Measurements from ENCODE around the gene ARID4B. TPM values are rescaled to one million over a fixed set of nuclear protein-coding genes. Genes with fewer than 3 reads are reported as not detected.

The ARID4B gene
- total and polyA plus RNA-seq, 2 donors (not counting 3 experiments of a cell fraction or from before 2014, with no cell fraction given) = 6.7 to 40.7 TPM

Small RNAs within 50 kb of the gene (microRNA-seq; reads per million reads assigned to microRNA genes)
- gene MIR4753 (ENCODE audit: borderline number of aligned reads, borderline replicate concordance) = not detected

Small RNAs within 50 kb of the gene (small RNA-seq; reads per million reads assigned to genes)
- gene AL391994.1 (ENCODE audit: insufficient read depth, insufficient read length, low read depth, low replicate concordance) = not detected
- 0.66 reads per million for gene MIR4753 (ENCODE audit: insufficient read depth, insufficient read length, low read depth, low replicate concordance)
- gene SNORA14B (ENCODE audit: insufficient read depth, insufficient read length, low read depth, low replicate concordance) = not detected

Other genes with a start within 250 kb of the ARID4B start
- 98.4 and 108 TPM in 2 replicates for gene TOMM20, start 199.3 kb downstream of the ARID4B start, total RNA-seq
- 31.8 and 42.5 TPM in 2 replicates for gene TOMM20, start 199.3 kb downstream of the ARID4B start, polyA plus RNA-seq
- gene RBM34, start 166.9 kb downstream of the ARID4B start, total RNA-seq = 78.4 and 80.7 TPM in 2 replicates
- gene RBM34, start 166.9 kb downstream of the ARID4B start, polyA plus RNA-seq = 16.1 and 17.7 TPM in 2 replicates
- gene GGPS1, start 391 bp upstream of the ARID4B start, total RNA-seq = 24.8 and 29.5 TPM in 2 replicates
- 9.1 and 10.7 TPM in 2 replicates for gene GGPS1, start 391 bp upstream of the ARID4B start, polyA plus RNA-seq
- gene TBCE, start 39.2 kb upstream of the ARID4B start, total RNA-seq = 28.6 and 32.6 TPM in 2 replicates
- 10.0 and 13.7 TPM in 2 replicates for gene TBCE, start 39.2 kb upstream of the ARID4B start, polyA plus RNA-seq
- gene B3GALNT2, start 176.3 kb upstream of the ARID4B start, total RNA-seq = 30.0 and 32.2 TPM in 2 replicates
- gene B3GALNT2, start 176.3 kb upstream of the ARID4B start, polyA plus RNA-seq = 8.7 and 12.0 TPM in 2 replicates